PC-3 (cell line): ENCODE measurements around the gene BFSP1.

Source experiments
- CTCF ChIP-seq: fragments of 300-600 bp; sonication (generic); conservative IDR thresholded peaks from 2 replicates; pipeline ENCODE4 v1.5.1; 2017; ENCODE audit warnings: antibody characterized with exemption, low read depth, mild to moderate bottlenecking, low read length
- EZH2 ChIP-seq: fragments of 300-600 bp; sonication (generic); IDR thresholded peaks from one replicate; pipeline ENCODE4 v1.6.1; 2017; ENCODE audit warnings: antibody characterized with exemption, mild to moderate bottlenecking, low read length; ENCODE audit not compliant: unreplicated experiment

GRCh38 chr20:17525132-17525531, 6.0 kb downstream of the BFSP1 start:
- TF ChIP-seq CTCF (no peak), EZH2 (no peak)
